GM23248 (cell line): ENCODE data around the gene UGT1A5. TPM values are rescaled to one million over a fixed set of nuclear protein-coding genes. Genes with fewer than 3 reads are reported as not detected.
"Not testable (repeated sequence)": the region's sequence is repeated elsewhere in the genome, so short reads cannot be mapped to it uniquely, and the experiment has no call there.

Experiments
- DNase-seq: peaks from one replicate; pipeline ENCODE4 v3.0.0-alpha.2; 2015
- H2AFZ ChIP-seq: fragments of 200-600 bp; sonication (generic); 2 replicates; pipeline ENCODE4 v1.6.1; 2016; ENCODE audit warnings: antibody characterized with exemption
- H3F3A ChIP-seq: fragments of 200-600 bp; sonication (generic); 2 replicates; pipeline ENCODE4 v1.6.1; 2016; ENCODE audit warnings: mild to moderate bottlenecking, antibody characterized with exemption, mixed run types; ENCODE audit not compliant: insufficient read depth
- H3K27ac ChIP-seq: fragments of 200-600 bp; sonication (generic); 2 replicates; pipeline ENCODE4 v1.5.1; 2016; ENCODE audit warnings: mild to moderate bottlenecking
- H3K27me3 ChIP-seq: fragments of 200-600 bp; sonication (generic); replicated peaks from 2 replicates; pipeline ENCODE4 v1.6.1; 2016; ENCODE audit warnings: mild to moderate bottlenecking; ENCODE audit not compliant: insufficient read depth
- H3K36me3 ChIP-seq: fragments of 200-600 bp; sonication (generic); 2 replicates; pipeline ENCODE4 v1.6.1; 2016; ENCODE audit warnings: low read depth, mild to moderate bottlenecking
- H3K4me1 ChIP-seq: fragments of 200-600 bp; sonication (generic); 2 replicates; pipeline ENCODE4 v1.6.1; 2016; ENCODE audit warnings: mild to moderate bottlenecking; ENCODE audit not compliant: insufficient read depth
- H3K4me2 ChIP-seq: fragments of 200-600 bp; sonication (generic); one replicate; pipeline ENCODE4 v1.6.1; 2016; ENCODE audit warnings: mild to moderate bottlenecking; ENCODE audit not compliant: unreplicated experiment
- H3K4me3 ChIP-seq: fragments of 200-600 bp; sonication (generic); 2 replicates; pipeline ENCODE4 v1.5.1; 2016; ENCODE audit warnings: mild to moderate bottlenecking
- H3K79me2 ChIP-seq: fragments of 200-600 bp; sonication (generic); 2 replicates; pipeline ENCODE4 v1.6.1; 2016; ENCODE audit warnings: mild to moderate bottlenecking; ENCODE audit not compliant: insufficient read depth
- H3K9ac ChIP-seq: fragments of 200-600 bp; sonication (generic); 2 replicates; pipeline ENCODE4 v1.6.1; 2016; ENCODE audit warnings: mild to moderate bottlenecking
- H3K9me2 ChIP-seq: fragments of 200-600 bp; sonication (generic); 2 replicates; pipeline ENCODE4 v1.6.1; 2016; ENCODE audit warnings: mixed run types, mild to moderate bottlenecking, moderate library complexity; ENCODE audit not compliant: insufficient read depth
- H3K9me3 ChIP-seq: fragments of 200-600 bp; sonication (generic); one replicate; pipeline ENCODE4 v1.6.1; 2017; ENCODE audit warnings: low read depth
- H4K20me1 ChIP-seq: fragments of 200-600 bp; sonication (generic); 2 replicates; pipeline ENCODE4 v1.6.0; 2016; ENCODE audit not compliant: insufficient read depth
- EZH2 ChIP-seq: fragments of 200-600 bp; sonication (generic); IDR thresholded peaks from 2 replicates; pipeline ENCODE4 v1.6.1; 2018; ENCODE audit warnings: antibody characterized with exemption, mild to moderate bottlenecking; ENCODE audit not compliant: insufficient read depth, poor library complexity, severe bottlenecking
- EZH2phosphoT487 ChIP-seq: fragments of 200-600 bp; sonication (generic); IDR thresholded peaks from 2 replicates; pipeline ENCODE4 v1.6.1; 2018; ENCODE audit warnings: antibody characterized with exemption, moderate library complexity, mild to moderate bottlenecking, low read depth; ENCODE audit not compliant: insufficient read depth
- WGBS, 2 experiments: methylation state at CpG; one replicate each; pipeline ENCODE4 v1.1.6; 2015 to 2017; ENCODE audit warnings: low lambda C conversion rate in 2 of 2, low coverage in 1 of 2; ENCODE audit errors: missing lambda C conversion rate in 2 of 2; 5-methylcytosine and 5-hydroxymethylcytosine counted together
- in situ Hi-C: fragments of 300-500 bp; cut with MboI; formaldehyde crosslinking; loops from 2 replicates; pipeline ENCODE4 v1.15.0; 2020
- polyA plus RNA-seq: library from polyadenylated mRNA; unstranded; fragments of >200 nt; fragmentation: Nextera tagmentation; extraction: Ambion mirVana; gene quantifications from 2 replicates; pipeline ENCODE4 v1.2.1, GENCODE V29; 2016
- total RNA-seq: library from RNA; depleted of rRNA; stranded (reverse); fragments of >200 nt; shearing (Covaris generic); gene quantifications from 2 replicates; pipeline ENCODE4 v1.2.3, GENCODE V29; 2014

Gene UGT1A5
- total and polyA plus RNA-seq, 2 experiments from 2014 or later, result not detected

DNA sequence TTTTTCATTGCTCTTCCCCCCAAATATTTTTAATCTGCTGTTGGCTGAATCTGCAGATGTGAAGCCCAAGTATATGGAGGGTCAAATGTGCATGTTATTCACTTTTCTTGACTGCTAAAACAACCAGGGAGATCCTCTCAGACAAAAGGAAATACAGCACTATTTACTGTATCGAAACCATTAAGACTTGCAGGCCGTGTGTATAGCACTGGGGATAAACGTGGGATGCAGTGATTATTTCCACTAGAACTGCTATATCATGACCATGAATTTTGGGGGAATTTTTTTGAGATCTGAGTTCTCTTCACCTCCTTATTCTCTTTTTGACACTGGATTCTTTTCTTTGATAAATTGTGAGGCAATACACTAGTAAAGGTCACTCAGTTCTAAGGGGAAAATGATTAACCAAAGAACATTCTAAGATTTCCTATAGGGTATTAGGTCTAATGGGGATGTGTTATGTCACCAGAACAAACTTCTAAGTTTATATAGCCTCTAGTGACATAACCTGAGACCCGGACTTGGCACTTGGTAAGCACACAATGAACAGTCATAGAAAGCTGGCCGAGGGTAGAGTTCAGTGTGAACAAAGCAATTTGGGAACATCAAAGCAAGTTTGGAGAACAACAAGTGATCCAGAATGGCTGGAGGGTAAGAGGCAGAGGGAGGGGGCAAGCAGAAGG, 32.5 kb downstream of the UGT1A5 start:
- no peaks in the 10 kb centered on the region for H4K20me1 ChIP-seq
- no peak overlapping the region for H3K4me2 ChIP-seq
- no peak overlapping the region for H3K4me3 ChIP-seq
- TF ChIP-seq EZH2phosphoT487, result no peak
- TF ChIP-seq EZH2, result no peak
- H3K4me1 ChIP-seq, result no peaks in the 10 kb centered on the region
- no peaks in the 10 kb centered on the region for H3K9me3 ChIP-seq
- no peaks in the 10 kb centered on the region for H3K36me3 ChIP-seq
- H3K9me2 ChIP-seq, result no peaks in the 10 kb centered on the region
- no peaks in the 10 kb centered on the region; the same call in 1 of the 2 replicates for H3K27me3 ChIP-seq
- in situ Hi-C loops, result no loop called here
- no peak overlapping the region for H3K9ac ChIP-seq
- WGBS, 2 experiments, result 14 to 18% methylated on average over 5 of the region's 5 CpGs
- no peak for DNase-seq
- no peaks in the 10 kb centered on the region for H3K79me2 ChIP-seq
- H3K27ac ChIP-seq, result no peak overlapping the region
- H2AFZ ChIP-seq, result no peak overlapping the region
- no peaks in the 10 kb centered on the region for H3F3A ChIP-seq

DNA sequence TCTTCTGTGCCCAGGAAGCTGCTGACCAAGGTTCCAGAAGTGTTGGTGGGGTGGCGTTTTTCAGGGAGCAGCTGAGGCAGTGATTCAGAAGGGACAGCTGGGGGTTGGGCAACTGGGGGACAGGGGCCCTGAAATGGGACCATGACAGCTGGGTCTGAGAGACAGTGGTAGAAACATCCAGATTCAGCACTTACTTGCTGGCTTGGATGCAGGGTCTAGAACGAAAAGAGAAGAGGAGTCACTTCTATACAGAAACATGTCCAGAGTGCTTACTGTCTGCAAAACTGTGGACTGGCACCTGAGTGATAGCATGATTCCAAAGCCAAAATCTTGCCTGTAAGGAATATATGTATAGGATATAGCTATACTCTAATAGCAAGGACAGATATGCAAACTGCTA, 33.1 kb downstream of the UGT1A5 start:
- 8 to 12% methylated on average over 2 of the region's 2 CpGs for WGBS, 2 experiments
- not testable (repeated sequence) for DNase-seq, H3K9ac ChIP-seq

DNA sequence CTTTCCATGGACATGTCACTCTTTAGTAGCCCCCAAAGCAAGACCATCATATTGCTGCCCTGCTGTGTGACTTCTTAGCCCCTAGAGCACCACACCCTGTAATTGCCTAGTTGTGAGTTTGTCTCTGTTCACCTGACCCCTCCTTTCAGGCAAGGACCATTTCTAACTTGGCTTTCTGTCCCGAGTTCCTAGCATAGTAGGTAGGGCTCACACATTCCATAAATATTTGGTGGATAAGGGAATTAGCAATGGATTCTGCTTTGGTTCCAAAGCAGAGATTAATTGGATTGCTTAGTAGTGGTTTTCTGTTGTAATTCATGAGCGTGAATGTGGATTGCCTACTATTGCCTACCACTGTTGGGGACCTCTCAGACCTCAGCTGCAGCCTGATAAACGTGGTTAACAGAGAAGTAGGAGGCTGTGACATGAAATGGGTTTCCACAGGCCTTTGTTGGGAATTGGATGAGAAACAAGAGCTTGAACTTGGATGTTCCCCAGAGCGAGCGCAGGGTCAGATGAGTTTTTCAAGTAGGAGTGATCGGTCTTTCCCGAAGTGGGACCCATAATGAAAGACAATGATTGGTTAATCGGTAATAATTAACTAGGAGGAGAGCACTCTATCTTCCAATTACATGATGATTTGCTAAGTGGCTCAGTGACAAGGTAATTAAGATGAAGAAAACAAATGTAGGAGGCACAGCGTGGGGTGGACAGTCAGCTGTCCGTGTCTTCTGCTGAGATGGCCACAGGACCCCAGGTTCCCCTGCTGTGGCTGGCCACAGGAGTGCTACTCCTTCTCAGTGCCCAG, 34.0 kb downstream of the UGT1A5 start:
- no peaks in the 10 kb centered on the region for H3K9me3 ChIP-seq
- TF ChIP-seq EZH2 (no peak), EZH2phosphoT487 (no peak)
- H3K27ac ChIP-seq, result no peak overlapping the region
- no peak overlapping the region for H2AFZ ChIP-seq
- H3K36me3 ChIP-seq, result no peaks in the 10 kb centered on the region
- H3K4me1 ChIP-seq, result no peaks in the 10 kb centered on the region
- H3K9me2 ChIP-seq, result no peaks in the 10 kb centered on the region
- in situ Hi-C loops, result no loop called here
- H3K4me3 ChIP-seq, result no peak overlapping the region
- H3F3A ChIP-seq, result no peaks in the 10 kb centered on the region
- no peaks in the 10 kb centered on the region for H3K79me2 ChIP-seq
- no peaks in the 10 kb centered on the region for H4K20me1 ChIP-seq
- H3K9ac ChIP-seq, result no peak overlapping the region
- H3K4me2 ChIP-seq, result no peak overlapping the region
- WGBS, 2 experiments, result 41 to 44% methylated on average over 10 of the region's 10 CpGs
- DNase-seq, result no peak
- H3K27me3 ChIP-seq, result no peaks in the 10 kb centered on the region; the same call in 1 of the 2 replicates

More for the DNA sequence above, 33.1 kb downstream of the UGT1A5 start:
- H3K4me2 ChIP-seq, H4K20me1 ChIP-seq, H3K79me2 ChIP-seq, H3K27ac ChIP-seq, H3K4me1 ChIP-seq, H3K9me2 ChIP-seq, H3K9me3 ChIP-seq, H3K36me3 ChIP-seq, H3K4me3 ChIP-seq, H2AFZ ChIP-seq, in situ Hi-C loops, H3F3A ChIP-seq, H3K27me3 ChIP-seq: not testable (repeated sequence)

DNA sequence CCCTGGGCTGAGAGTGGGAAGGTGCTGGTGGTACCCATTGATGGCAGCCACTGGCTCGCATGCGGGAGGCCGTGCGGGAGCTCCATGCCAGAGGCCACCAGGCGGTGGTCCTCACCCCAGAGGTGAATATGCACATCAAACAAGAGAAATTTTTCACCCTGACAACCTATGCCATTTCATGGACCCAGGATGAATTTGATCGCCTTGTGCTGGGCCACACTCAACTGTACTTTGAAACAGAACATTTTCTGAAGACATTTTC, 34.5 kb downstream of the UGT1A5 start:
- in situ Hi-C loops, result no loop called here

DNA sequence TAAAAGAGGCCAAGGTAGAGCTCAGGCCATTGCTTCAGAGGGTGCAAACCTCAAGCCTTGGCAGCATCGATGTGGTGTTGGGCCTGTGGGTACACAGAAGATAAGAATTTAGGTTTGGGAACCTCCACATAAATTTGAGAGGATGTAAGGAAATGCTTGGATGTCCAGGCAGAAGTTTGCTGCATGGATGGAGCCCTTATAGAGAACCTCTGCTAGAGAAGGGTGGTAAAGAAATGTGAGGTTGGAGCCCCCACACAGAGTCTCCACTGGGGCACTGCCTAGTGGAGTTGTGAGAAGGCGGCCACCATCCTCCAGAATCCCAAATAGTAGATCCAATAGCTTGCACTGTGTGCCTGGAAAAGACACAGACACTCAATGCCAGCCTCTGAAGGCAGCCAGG, 38.0 kb downstream of the UGT1A5 start:
- H3K36me3 ChIP-seq, H3K27ac ChIP-seq, H3K4me2 ChIP-seq, H4K20me1 ChIP-seq, H3F3A ChIP-seq, H3K79me2 ChIP-seq, H3K9me3 ChIP-seq, H3K9ac ChIP-seq, H3K27me3 ChIP-seq, H3K9me2 ChIP-seq, DNase-seq, H3K4me3 ChIP-seq, in situ Hi-C loops, H2AFZ ChIP-seq, H3K4me1 ChIP-seq: not testable (repeated sequence)
- 6 to 13% methylated on average over 2 of the region's 2 CpGs for WGBS, 2 experiments

More for the DNA sequence above, 34.5 kb downstream of the UGT1A5 start:
- Histone ChIP-seq H3F3A (no peaks in the 10 kb centered on the region), H3K9me3 (no peaks in the 10 kb centered on the region), H3K9ac (no peak overlapping the region), H3K4me2 (no peak overlapping the region), H3K4me1 (no peaks in the 10 kb centered on the region), H3K27ac (no peak overlapping the region), H2AFZ (no peak overlapping the region), H4K20me1 (no peaks in the 10 kb centered on the region), H3K79me2 (no peaks in the 10 kb centered on the region), H3K4me3 (no peak overlapping the region), H3K9me2 (no peaks in the 10 kb centered on the region), H3K36me3 (no peaks in the 10 kb centered on the region), H3K27me3 (no peaks in the 10 kb centered on the region; the same call in 1 of the 2 replicates)
- no peak for TF ChIP-seq EZH2phosphoT487
- TF ChIP-seq EZH2, result no peak
- WGBS, 2 experiments, result 60 to 61% methylated on average over 6 of the region's 6 CpGs
- DNase-seq, result no peak

DNA sequence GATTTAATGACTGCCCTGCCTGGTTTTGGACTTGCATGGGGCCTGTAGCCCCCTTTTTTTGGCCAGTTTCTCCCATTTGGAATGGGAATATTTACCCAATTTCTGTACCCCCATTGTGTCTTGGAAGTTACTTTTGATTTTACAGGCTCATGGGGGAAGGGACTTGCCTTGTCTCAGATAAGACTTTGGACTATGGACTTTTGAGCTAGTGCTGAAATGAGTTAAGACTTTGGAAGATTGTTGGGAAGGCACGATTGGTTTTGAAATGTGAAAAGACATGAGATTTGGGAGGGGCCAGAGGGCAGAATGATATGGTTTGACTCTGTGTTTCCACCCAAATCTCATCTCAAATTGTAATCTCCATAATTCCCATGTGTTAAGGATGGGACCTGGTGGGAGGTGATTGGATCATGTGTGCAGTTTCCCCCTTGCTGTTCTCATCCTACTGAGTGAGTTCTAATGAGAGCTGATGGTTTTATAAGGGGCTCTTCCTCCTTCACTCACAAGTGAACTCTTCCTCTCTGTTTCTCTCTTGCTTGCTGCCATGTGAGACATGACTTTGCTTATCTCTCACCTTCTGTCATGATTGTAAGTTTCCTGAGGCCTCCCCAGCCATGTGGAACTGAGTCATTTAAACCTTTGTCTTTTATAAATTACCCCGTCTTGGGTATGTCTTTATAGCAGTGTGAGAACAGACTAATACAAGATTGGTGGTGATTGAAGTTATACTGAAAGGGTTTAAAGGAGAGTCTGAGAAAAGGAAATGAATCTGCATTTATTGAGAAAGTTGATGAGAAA, 38.7 kb downstream of the UGT1A5 start:
- H3F3A ChIP-seq, H3K27me3 ChIP-seq, in situ Hi-C loops, H3K27ac ChIP-seq, H4K20me1 ChIP-seq, H2AFZ ChIP-seq, H3K4me3 ChIP-seq, H3K9me3 ChIP-seq, H3K9ac ChIP-seq, H3K36me3 ChIP-seq, DNase-seq, H3K79me2 ChIP-seq, H3K4me2 ChIP-seq, H3K4me1 ChIP-seq, H3K9me2 ChIP-seq: not testable (repeated sequence)
- WGBS, 2 experiments, result 18 to 21% methylated on average over 2 of the region's 2 CpGs
